Measurements from ENCODE around the gene CLIC5.

Gene CLIC5

DNA sequence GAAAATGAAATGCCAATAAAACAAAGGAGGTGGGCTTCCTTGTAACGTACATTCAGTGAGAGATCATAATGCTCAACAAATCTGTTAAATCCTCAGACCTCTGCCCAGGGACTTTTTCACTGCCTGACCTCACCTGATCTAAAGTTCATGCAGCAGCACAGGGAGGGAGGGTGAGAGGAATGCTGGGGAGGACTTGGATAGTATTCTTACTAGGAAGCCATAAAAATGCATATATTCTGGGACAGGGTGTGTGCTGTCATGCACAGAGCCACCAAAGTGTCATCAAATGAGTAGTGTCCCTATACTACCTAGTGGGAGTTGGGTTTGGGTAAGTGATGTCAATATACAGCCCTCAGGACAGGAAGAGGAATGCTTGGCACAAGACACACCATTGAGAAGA lies 32.6 kb downstream of the CLIC5 start:
- in situ Hi-C loops (cut with HindIII; ENCODE audit: low sequenced_read_pairs), result no loop called here
- TF ChIP-seq, protein P1, sequence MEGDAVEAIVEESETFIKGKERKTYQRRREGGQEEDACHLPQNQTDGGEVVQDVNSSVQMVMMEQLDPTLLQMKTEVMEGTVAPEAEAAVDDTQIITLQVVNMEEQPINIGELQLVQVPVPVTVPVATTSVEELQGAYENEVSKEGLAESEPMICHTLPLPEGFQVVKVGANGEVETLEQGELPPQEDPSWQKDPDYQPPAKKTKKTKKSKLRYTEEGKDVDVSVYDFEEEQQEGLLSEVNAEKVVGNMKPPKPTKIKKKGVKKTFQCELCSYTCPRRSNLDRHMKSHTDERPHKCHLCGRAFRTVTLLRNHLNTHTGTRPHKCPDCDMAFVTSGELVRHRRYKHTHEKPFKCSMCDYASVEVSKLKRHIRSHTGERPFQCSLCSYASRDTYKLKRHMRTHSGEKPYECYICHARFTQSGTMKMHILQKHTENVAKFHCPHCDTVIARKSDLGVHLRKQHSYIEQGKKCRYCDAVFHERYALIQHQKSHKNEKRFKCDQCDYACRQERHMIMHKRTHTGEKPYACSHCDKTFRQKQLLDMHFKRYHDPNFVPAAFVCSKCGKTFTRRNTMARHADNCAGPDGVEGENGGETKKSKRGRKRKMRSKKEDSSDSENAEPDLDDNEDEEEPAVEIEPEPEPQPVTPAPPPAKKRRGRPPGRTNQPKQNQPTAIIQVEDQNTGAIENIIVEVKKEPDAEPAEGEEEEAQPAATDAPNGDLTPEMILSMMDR (IDR thresholded peaks at IDR 0.05; ENCODE audit: low read depth, low read length), result no peak

DNA sequence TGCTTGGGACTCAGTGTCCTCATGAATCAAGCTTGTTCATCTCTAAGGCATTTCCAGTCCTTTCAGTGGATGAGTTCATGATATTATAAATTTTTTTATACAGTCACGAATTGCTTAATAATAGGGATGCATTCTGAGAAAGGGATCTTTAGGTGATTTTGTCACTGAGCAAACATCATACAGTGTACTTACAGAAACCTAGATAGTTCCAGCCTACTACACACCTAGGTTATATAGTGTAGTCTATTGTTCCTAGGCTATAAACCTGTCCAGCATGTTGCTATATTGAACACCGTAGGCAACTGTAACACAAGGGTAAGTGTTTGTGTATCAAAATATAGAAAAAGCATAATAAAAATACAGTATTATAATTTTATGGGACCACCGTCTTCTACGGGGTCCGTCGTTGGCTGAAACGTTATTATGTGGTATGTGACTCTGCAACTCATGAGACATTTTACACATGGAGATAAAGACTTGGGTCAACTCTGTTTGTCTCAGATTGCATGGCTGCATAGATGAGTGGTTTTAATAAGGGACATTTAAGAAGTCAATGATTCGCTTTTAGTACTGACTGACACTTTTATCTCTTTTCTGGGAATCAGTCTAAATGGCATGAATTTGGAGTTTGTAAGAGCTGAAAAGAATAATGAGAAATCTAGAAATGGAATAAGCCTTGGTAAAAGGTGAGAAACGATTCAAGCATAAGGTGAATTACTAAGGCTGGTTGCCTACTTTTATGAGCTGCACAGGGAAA lies 33.2 kb downstream of the CLIC5 start:
- TF ChIP-seq, protein P1 (IDR thresholded peaks at IDR 0.05; ENCODE audit: low read depth, low read length), result no peak
- H3K4me3 ChIP-seq (ENCODE audit: low read depth, low read length), result no peak overlapping the region
- DNase-seq (ENCODE audit: low read depth, low spot score), result no peak
- in situ Hi-C loops (cut with HindIII; ENCODE audit: low sequenced_read_pairs), result no loop called here

More for the DNA sequence above, 32.6 kb downstream of the CLIC5 start:
- DNase-seq (ENCODE audit: low read depth, low spot score), result no peak
- no peak overlapping the region for H3K4me3 ChIP-seq (ENCODE audit: low read depth, low read length)

DNA sequence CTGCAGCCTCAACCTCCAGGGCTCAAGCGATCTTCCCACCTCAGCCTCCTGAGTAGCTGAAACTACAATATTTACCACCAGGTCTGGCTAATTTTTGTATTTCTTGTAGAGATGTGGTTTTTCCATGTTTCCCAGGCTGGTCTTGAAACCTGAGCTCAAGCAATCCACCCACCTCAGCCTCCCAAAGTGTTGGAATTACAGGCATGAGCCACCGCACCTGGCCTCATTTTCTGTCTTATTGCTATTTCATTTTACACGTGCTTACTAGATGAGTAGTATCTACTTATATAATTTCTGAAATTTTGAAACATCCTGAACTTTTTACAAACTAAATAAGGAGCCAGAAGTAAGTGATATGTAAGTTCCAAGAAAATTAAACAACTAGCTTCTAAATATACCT lies 34.6 kb downstream of the CLIC5 start:
- no peak overlapping the region for H3K4me3 ChIP-seq (ENCODE audit: low read depth, low read length)
- DNase-seq (ENCODE audit: low read depth, low spot score), result no peak
- TF ChIP-seq, protein P1 (IDR thresholded peaks at IDR 0.05; ENCODE audit: low read depth, low read length), result no peak
- in situ Hi-C loops (cut with HindIII; ENCODE audit: low sequenced_read_pairs), result no loop called here

DNA sequence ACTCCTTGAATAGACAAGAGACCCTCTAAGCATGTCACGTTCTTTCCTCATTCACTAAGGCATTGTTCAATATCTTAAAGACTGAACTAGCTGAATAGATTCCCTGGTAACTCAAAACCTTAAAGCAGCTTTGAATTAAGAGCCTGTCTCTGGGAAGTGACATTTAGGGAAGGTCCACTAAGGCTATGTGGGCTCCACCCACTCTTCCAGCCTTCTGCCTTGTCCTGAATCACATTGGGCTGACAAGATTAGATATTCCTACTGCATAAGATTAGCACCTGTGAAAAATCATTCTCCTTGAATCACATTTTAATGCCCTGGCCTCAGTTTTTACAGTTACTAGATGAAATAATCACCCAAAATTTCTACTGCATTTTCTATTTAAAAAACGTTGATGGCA lies 36.3 kb downstream of the CLIC5 start:
- DNase-seq (ENCODE audit: low read depth, low spot score), result no peak
- in situ Hi-C loops (cut with HindIII; ENCODE audit: low sequenced_read_pairs), result no loop called here
- TF ChIP-seq, protein P1 (IDR thresholded peaks at IDR 0.05; ENCODE audit: low read depth, low read length), result no peak

GRCh38 chr6:45974596-45974995 lies 41.1 kb downstream of the CLIC5 start:
- TF ChIP-seq, protein P1 (IDR thresholded peaks at IDR 0.05; ENCODE audit: low read depth, low read length), result no peak
- in situ Hi-C loops (cut with HindIII; ENCODE audit: low sequenced_read_pairs), result no loop called here
- no peak overlapping the region for H3K4me3 ChIP-seq (ENCODE audit: low read depth, low read length)
- DNase-seq (ENCODE audit: low read depth, low spot score), result no peak

More for the DNA sequence above, 36.3 kb downstream of the CLIC5 start:
- no peak overlapping the region for H3K4me3 ChIP-seq (ENCODE audit: low read depth, low read length)

GRCh38 chr6:45972795-45973503 lies 42.7 kb downstream of the CLIC5 start:
- in situ Hi-C loops (cut with HindIII; ENCODE audit: low sequenced_read_pairs), result no loop called here
- no peak overlapping the region for H3K4me3 ChIP-seq (ENCODE audit: low read depth, low read length)
- no peak for DNase-seq (ENCODE audit: low read depth, low spot score)
- TF ChIP-seq, protein P1 (IDR thresholded peaks at IDR 0.05; ENCODE audit: low read depth, low read length), result no peak

Data from astrocyte of the spinal cord (primary cell).